ENCODE measurements around the gene CDCA7L.

The CDCA7L gene

DNA sequence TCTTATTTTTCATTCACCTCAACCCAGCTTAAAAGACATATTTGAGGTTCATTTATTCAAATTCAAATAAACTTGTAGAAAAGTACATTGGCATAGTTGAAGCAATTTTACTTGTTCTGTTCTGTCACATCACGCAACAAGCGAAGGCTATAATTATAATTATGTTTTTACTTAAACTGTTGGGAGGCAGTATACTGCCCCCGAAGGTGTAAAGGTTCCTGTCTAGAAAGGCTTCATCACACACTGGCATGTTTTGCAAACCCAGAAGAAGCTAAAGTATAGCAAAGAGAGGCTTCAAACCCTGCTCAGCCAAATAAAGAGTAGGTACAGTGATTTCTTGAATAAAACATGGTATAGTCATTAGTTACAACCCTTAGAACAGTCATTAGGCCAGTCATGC, 62.6 kb downstream of the CDCA7L start:
- no peak for DNase-seq (ENCODE audit: low read depth in 1 of 2, low spot score in 1 of 2)
- H3K27ac ChIP-seq (replicated peaks) = no peak overlapping the region
- no peaks in the 10 kb centered on the region for H3K27me3 ChIP-seq (ENCODE audit: insufficient read depth, poor library complexity, severe bottlenecking)
- TF ChIP-seq, protein P1, sequence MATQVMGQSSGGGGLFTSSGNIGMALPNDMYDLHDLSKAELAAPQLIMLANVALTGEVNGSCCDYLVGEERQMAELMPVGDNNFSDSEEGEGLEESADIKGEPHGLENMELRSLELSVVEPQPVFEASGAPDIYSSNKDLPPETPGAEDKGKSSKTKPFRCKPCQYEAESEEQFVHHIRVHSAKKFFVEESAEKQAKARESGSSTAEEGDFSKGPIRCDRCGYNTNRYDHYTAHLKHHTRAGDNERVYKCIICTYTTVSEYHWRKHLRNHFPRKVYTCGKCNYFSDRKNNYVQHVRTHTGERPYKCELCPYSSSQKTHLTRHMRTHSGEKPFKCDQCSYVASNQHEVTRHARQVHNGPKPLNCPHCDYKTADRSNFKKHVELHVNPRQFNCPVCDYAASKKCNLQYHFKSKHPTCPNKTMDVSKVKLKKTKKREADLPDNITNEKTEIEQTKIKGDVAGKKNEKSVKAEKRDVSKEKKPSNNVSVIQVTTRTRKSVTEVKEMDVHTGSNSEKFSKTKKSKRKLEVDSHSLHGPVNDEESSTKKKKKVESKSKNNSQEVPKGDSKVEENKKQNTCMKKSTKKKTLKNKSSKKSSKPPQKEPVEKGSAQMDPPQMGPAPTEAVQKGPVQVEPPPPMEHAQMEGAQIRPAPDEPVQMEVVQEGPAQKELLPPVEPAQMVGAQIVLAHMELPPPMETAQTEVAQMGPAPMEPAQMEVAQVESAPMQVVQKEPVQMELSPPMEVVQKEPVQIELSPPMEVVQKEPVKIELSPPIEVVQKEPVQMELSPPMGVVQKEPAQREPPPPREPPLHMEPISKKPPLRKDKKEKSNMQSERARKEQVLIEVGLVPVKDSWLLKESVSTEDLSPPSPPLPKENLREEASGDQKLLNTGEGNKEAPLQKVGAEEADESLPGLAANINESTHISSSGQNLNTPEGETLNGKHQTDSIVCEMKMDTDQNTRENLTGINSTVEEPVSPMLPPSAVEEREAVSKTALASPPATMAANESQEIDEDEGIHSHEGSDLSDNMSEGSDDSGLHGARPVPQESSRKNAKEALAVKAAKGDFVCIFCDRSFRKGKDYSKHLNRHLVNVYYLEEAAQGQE (IDR thresholded peaks at IDR 0.05; ENCODE audit: insufficient replicate concordance, low read depth) = no peak
- TF ChIP-seq POLR2AphosphoS5 (IDR thresholded peaks at IDR 0.05; ENCODE audit: low read depth) (no peak), GABPA (IDR thresholded peaks at IDR 0.05; ENCODE audit: low read depth) (no peak), SPI1 (IDR thresholded peaks at IDR 0.05; ENCODE audit: borderline replicate concordance, low read depth) (no peak)
- TF ChIP-seq, protein P2, sequence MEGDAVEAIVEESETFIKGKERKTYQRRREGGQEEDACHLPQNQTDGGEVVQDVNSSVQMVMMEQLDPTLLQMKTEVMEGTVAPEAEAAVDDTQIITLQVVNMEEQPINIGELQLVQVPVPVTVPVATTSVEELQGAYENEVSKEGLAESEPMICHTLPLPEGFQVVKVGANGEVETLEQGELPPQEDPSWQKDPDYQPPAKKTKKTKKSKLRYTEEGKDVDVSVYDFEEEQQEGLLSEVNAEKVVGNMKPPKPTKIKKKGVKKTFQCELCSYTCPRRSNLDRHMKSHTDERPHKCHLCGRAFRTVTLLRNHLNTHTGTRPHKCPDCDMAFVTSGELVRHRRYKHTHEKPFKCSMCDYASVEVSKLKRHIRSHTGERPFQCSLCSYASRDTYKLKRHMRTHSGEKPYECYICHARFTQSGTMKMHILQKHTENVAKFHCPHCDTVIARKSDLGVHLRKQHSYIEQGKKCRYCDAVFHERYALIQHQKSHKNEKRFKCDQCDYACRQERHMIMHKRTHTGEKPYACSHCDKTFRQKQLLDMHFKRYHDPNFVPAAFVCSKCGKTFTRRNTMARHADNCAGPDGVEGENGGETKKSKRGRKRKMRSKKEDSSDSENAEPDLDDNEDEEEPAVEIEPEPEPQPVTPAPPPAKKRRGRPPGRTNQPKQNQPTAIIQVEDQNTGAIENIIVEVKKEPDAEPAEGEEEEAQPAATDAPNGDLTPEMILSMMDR (IDR thresholded peaks at IDR 0.05; ENCODE audit: insufficient read depth, low read length) = no peak
- no peak overlapping the region for H3K4me3 ChIP-seq (replicated peaks; ENCODE audit: insufficient read depth, low read length)

DNA sequence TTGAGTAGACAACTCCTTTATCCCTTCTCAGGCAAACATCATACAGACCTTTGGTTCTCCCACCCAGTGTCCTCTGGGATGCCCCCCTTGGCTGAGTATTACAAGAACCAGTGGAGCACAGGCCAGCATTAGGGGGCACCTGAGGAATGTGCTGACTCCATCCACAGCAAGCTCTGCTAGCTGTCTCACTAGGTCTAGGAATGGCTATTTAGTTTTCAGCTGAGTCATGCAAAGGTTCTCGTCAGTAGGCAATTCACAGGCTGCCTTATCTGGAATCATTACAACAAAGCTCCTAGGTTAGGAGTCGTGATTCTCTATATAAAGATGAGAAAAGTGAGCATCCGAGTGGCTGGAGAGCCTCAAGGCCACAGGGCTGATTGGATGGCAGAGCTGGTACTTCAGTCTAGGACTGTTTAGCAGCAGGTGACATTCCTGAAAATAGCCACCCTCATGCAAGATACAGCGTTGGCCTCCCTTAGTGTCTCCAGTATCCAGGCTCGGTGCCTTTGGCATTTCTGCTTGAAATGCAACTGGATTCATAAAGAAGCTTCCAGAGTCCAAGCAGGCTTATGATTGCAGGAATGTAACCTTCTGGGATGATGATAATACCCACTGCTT, 75.8 kb downstream of the CDCA7L start:
- Histone ChIP-seq H3K27ac (replicated peaks) (no peak overlapping the region), H3K4me3 (replicated peaks; ENCODE audit: insufficient read depth, low read length) (no peak overlapping the region), H3K27me3 (ENCODE audit: insufficient read depth, poor library complexity, severe bottlenecking) (no peaks in the 10 kb centered on the region)
- DNase-seq (ENCODE audit: low read depth in 1 of 2, low spot score in 1 of 2) = no peak
- TF ChIP-seq GABPA (IDR thresholded peaks at IDR 0.05; ENCODE audit: low read depth) (no peak), POLR2AphosphoS5 (IDR thresholded peaks at IDR 0.05; ENCODE audit: low read depth) (no peak), SPI1 (IDR thresholded peaks at IDR 0.05; ENCODE audit: borderline replicate concordance, low read depth) (no peak)
- TF ChIP-seq, protein P1 (IDR thresholded peaks at IDR 0.05; ENCODE audit: insufficient replicate concordance, low read depth) = no peak
- TF ChIP-seq, protein P2 (IDR thresholded peaks at IDR 0.05; ENCODE audit: insufficient read depth, low read length) = no peak

DNA sequence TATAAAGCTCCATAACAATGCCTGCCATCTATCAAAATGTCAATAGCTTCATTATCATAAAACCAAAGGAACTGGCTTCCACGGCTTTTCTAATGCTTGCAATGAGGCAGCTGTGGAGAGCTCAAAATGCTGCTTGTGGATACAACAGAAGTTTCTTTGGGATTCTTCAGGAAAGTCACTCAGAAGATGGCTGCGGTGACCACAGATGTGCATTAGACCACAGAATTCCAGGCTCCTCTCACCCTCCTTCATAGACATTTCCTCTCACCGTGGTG, 77.2 kb downstream of the CDCA7L start:
- Histone ChIP-seq H3K4me3 (replicated peaks; ENCODE audit: insufficient read depth, low read length) (no peak overlapping the region), H3K27ac (replicated peaks) (no peak overlapping the region), H3K27me3 (ENCODE audit: insufficient read depth, poor library complexity, severe bottlenecking) (no peaks in the 10 kb centered on the region)
- DNase-seq (ENCODE audit: low read depth in 1 of 2, low spot score in 1 of 2) = no peak
- TF ChIP-seq, protein P1 (IDR thresholded peaks at IDR 0.05; ENCODE audit: insufficient replicate concordance, low read depth) = no peak
- no peak for TF ChIP-seq POLR2AphosphoS5 (IDR thresholded peaks at IDR 0.05; ENCODE audit: low read depth)
- no peak for TF ChIP-seq SPI1 (IDR thresholded peaks at IDR 0.05; ENCODE audit: borderline replicate concordance, low read depth)
- no peak for TF ChIP-seq GABPA (IDR thresholded peaks at IDR 0.05; ENCODE audit: low read depth)
- TF ChIP-seq, protein P2 (IDR thresholded peaks at IDR 0.05; ENCODE audit: insufficient read depth, low read length) = no peak
